NCI-H128 (cell line): Measurements from ENCODE around the gene NFATC2.

Experiments
- DNase-seq: peaks from one replicate; lab custom pipeline; 2025; ENCODE audit not compliant: unreplicated experiment; lab: John Stamatoyannopoulos, UW

NFATC2 gene

GRCh38 chr20:51380401-51381385 is 161.8 kb downstream of the NFATC2 start:
- no peak for DNase-seq

- no peak for DNase-seq
Measured at GRCh38 chr20:51379601-51380341, 162.7 kb downstream of the NFATC2 start.

- no peak for DNase-seq
Measured at GRCh38 chr20:51378171-51378928, 164.2 kb downstream of the NFATC2 start.

GRCh38 chr20:51377132-51377531 is 165.4 kb downstream of the NFATC2 start:
- no peak for DNase-seq

GRCh38 chr20:51376111-51376510 is 166.4 kb downstream of the NFATC2 start:
- DNase-seq, result no peak

- no peak for DNase-seq
Measured at GRCh38 chr20:51375561-51375960, 167.0 kb downstream of the NFATC2 start.

GRCh38 chr20:51374961-51375360 is 167.6 kb downstream of the NFATC2 start:
- no peak for DNase-seq

GRCh38 chr20:51374456-51374830 is 168.1 kb downstream of the NFATC2 start:
- DNase-seq, result no peak

GRCh38 chr20:51373713-51374455 is 168.6 kb downstream of the NFATC2 start:
- DNase-seq, result no peak

- no peak for DNase-seq
Measured at GRCh38 chr20:51372966-51373365, 169.6 kb downstream of the NFATC2 start.

- DNase-seq, result no peak
Measured at GRCh38 chr20:51372176-51372803, 170.2 kb downstream of the NFATC2 start.

- DNase-seq, result no peak
Measured at GRCh38 chr20:51371720-51372119, 170.8 kb downstream of the NFATC2 start.

- DNase-seq, result no peak
Measured at GRCh38 chr20:51369503-51369902, 173.0 kb downstream of the NFATC2 start.

- no peak for DNase-seq
Measured at GRCh38 chr20:51368461-51369211, 173.9 kb downstream of the NFATC2 start.

- no peak for DNase-seq
Measured at GRCh38 chr20:51366155-51366886, 176.2 kb downstream of the NFATC2 start.

GRCh38 chr20:51365670-51366069 is 176.8 kb downstream of the NFATC2 start:
- DNase-seq, result no peak

GRCh38 chr20:51363813-51364212 is 178.7 kb downstream of the NFATC2 start:
- no peak for DNase-seq

GRCh38 chr20:51363378-51363777 is 179.1 kb downstream of the NFATC2 start:
- DNase-seq, result no peak

- no peak for DNase-seq
Measured at GRCh38 chr20:51362254-51362653, 180.3 kb downstream of the NFATC2 start.
